ENCODE results near the gene ABCC3.

ABCC3 gene

GRCh38 chr17:50634224-50634914, at the start of gene ABCC3:
TSS of gene ABCC3 (plus strand) at chr17:50634881. CDS start at chr17:50634937, 56 bp downstream.
- DNase-seq, result no peak

- DNase-seq, result no peak
These were observed 49.3 kb upstream of the ABCC3 start for GRCh38 chr17:50585346-50585745.

GRCh38 chr17:50585891-50586290, 48.8 kb upstream of the ABCC3 start:
- DNase-seq, result no peak

- no peak for DNase-seq
These were observed 48.0 kb upstream of the ABCC3 start for GRCh38 chr17:50586421-50587247.

GRCh38 chr17:50587571-50587970, 47.1 kb upstream of the ABCC3 start:
- DNase-seq, result no peak

GRCh38 chr17:50588391-50589049, 46.2 kb upstream of the ABCC3 start:
- DNase-seq, result no peak

- no peak for DNase-seq
These were observed 45.5 kb upstream of the ABCC3 start for GRCh38 chr17:50589095-50589705.

- DNase-seq, result no peak
These were observed 43.5 kb upstream of the ABCC3 start for GRCh38 chr17:50590946-50591737.

GRCh38 chr17:50593321-50593720, 41.4 kb upstream of the ABCC3 start:
- DNase-seq, result peak; percentile 57

- DNase-seq, result no peak
These were observed 40.4 kb upstream of the ABCC3 start for GRCh38 chr17:50594128-50594823.

- no peak for DNase-seq
These were observed 39.8 kb upstream of the ABCC3 start for GRCh38 chr17:50594892-50595291.

- DNase-seq, result no peak
These were observed 38.3 kb upstream of the ABCC3 start for GRCh38 chr17:50596191-50597037.

GRCh38 chr17:50598487-50598886, 36.2 kb upstream of the ABCC3 start:
- no peak for DNase-seq

- DNase-seq, result no peak
These were observed 35.1 kb upstream of the ABCC3 start for GRCh38 chr17:50599606-50600005.

GRCh38 chr17:50601823-50602375, 32.8 kb upstream of the ABCC3 start:
- DNase-seq, result no peak

- DNase-seq, result no peak
These were observed 31.8 kb upstream of the ABCC3 start for GRCh38 chr17:50602836-50603235.

- peak; percentile 5 for DNase-seq
These were observed 31.3 kb upstream of the ABCC3 start for GRCh38 chr17:50603340-50603739.

- no peak for DNase-seq
These were observed 30.2 kb upstream of the ABCC3 start for GRCh38 chr17:50604513-50604912.

GRCh38 chr17:50605429-50605828, 29.3 kb upstream of the ABCC3 start:
- DNase-seq, result no peak

- no peak for DNase-seq
These were observed 27.0 kb upstream of the ABCC3 start for GRCh38 chr17:50607522-50608175.

Data from NCI-H748 treated with DMSO at 0.1 percent for 48 hours (cell line).